Lung (tissue), 12 donors: ENCODE measurements around the gene AHRR. TPM values are rescaled to one million over a fixed set of nuclear protein-coding genes. Genes with fewer than 3 reads are reported as not detected.

ENCODE experiments used
- ATAC-seq: fragments of 200-7000 bp; cut with Tn5 transposase; one replicate; pipeline ENCODE4 v1.9.1; 2020; ENCODE audit warnings: moderate number of reproducible peaks; ENCODE audit not compliant: insufficient read depth, low FRiP score
- DNase-seq, 3 donors: peaks; one replicate each; pipeline ENCODE4 v3.0.0-alpha.2; 2013 to 2017
- H3K27ac ChIP-seq, 2 donors: one replicate each; pipeline ENCODE4 v1.5.1; 2013; ENCODE audit warnings: mild to moderate bottlenecking in 2 of 2, moderate library complexity in 2 of 2, control low read depth in 1 of 2, inconsistent platforms in 1 of 2, low read depth in 1 of 2, low read length in 1 of 2
- H3K27me3 ChIP-seq, 3 donors: one replicate each; pipeline ENCODE4 v1.5.1; 2013; ENCODE audit warnings: low read length in 2 of 3; ENCODE audit not compliant: control insufficient read depth in 3 of 3, insufficient read depth in 3 of 3
- H3K36me3 ChIP-seq, 4 donors: one replicate each; pipeline ENCODE4 v1.5.1; 2013; ENCODE audit warnings: low read length in 4 of 4, mild to moderate bottlenecking in 1 of 4, moderate library complexity in 1 of 4; ENCODE audit not compliant: control insufficient read depth in 4 of 4, insufficient read depth in 4 of 4
- H3K4me1 ChIP-seq, 5 donors: one replicate each; pipeline ENCODE4 v1.5.1; 2013; ENCODE audit warnings: low read length in 5 of 5, mild to moderate bottlenecking in 2 of 5, moderate library complexity in 1 of 5; ENCODE audit not compliant: control insufficient read depth in 5 of 5, insufficient read depth in 5 of 5
- H3K4me3 ChIP-seq: one replicate; pipeline ENCODE4 v1.5.1; 2013; ENCODE audit warnings: mild to moderate bottlenecking, control low read depth, moderate library complexity
- H3K9ac ChIP-seq, 2 donors: one replicate each; pipeline ENCODE4 v1.5.1; 2013; ENCODE audit warnings: low read length in 2 of 2, control low read depth in 1 of 2; ENCODE audit not compliant: insufficient read depth in 1 of 2
- H3K9me3 ChIP-seq, 4 donors: one replicate each; pipeline ENCODE4 v1.5.1; 2013; ENCODE audit warnings: low read length in 3 of 4, mild to moderate bottlenecking in 1 of 4, moderate library complexity in 1 of 4; ENCODE audit not compliant: control insufficient read depth in 4 of 4, insufficient read depth in 3 of 4
- CTCF ChIP-seq: IDR thresholded peaks from 2 replicates; pipeline ENCODE4 v1.5.1; 2012; ENCODE audit warnings: mild to moderate bottlenecking; ENCODE audit errors: control extremely low read depth, extremely low read depth
- WGBS, 2 donors: extraction: QIAGEN DNeasy Blood & Tissue Kit; methylation state at CpG; one replicate each; pipeline ENCODE4 v1.1.7; 2013; 5-methylcytosine and 5-hydroxymethylcytosine counted together
- polyA plus RNA-seq, 2 donors: library from polyadenylated mRNA; stranded (reverse); fragments of 200-250 nt; gene quantifications; one replicate each; pipeline ENCODE4 v1.2.1, GENCODE V29; 2013
- total RNA-seq, 2 donors: library from RNA; depleted of rRNA in 1 of 2; stranded (reverse); fragments of >200 nt in 1 of 2; gene quantifications; one replicate each; pipeline ENCODE4 v1.2.1, GENCODE V29; 2014 to 2021
- donor health status: control.
- donor health status: control.
- donor health status: Bipolar disorder and iron deficiency.
- donor health status: healthy.
- donor health status: DM: yes; HTN: yes; CAD: no.

Gene AHRR
- total and polyA plus RNA-seq, 4 donors, result 0.63 to 8.8 (median 2.8) TPM

GRCh38 chr5:306011-306805, 15.3 kb upstream of the AHRR start:
- DNase-seq, result no peak
- no peaks in the 10 kb centered on the region for H3K9me3 ChIP-seq
- H3K27me3 ChIP-seq, result no peaks in the 10 kb centered on the region
- 95 to 96% methylated on average over 28 of the region's 28 CpGs for WGBS, 2 donors
- no peak for ATAC-seq
- no peak overlapping the region for H3K4me3 ChIP-seq
- H3K27ac ChIP-seq, result no peak overlapping the region
- H3K4me1 ChIP-seq, result peaks cover 0 to 15% (median 0%) of the 10 kb centered on the region in 5 donors
- no peak for TF ChIP-seq CTCF
- H3K9ac ChIP-seq, result no peak overlapping the region
- peaks cover 0 to 34% (median 5%) of the 10 kb centered on the region in 4 donors for H3K36me3 ChIP-seq

GRCh38 chr5:307306-307705, 14.2 kb upstream of the AHRR start:
- Histone ChIP-seq H3K4me1 (peaks cover 0 to 10% (median 0%) of the 10 kb centered on the region in 5 donors), H3K36me3 (peaks cover 0 to 35% (median 6%) of the 10 kb centered on the region in 4 donors), H3K9me3 (no peaks in the 10 kb centered on the region), H3K27ac (no peak overlapping the region), H3K4me3 (no peak overlapping the region), H3K9ac (no peak overlapping the region), H3K27me3 (no peaks in the 10 kb centered on the region)
- no peak for TF ChIP-seq CTCF
- DNase-seq (no peak), ATAC-seq (no peak)
- WGBS, 2 donors, result 93 to 94% methylated on average over 24 to 26 of the region's 26 CpGs

- DNase-seq (no peak), ATAC-seq (no peak)
- H3K9ac ChIP-seq, result no peak overlapping the region
- H3K4me3 ChIP-seq, result no peak overlapping the region
- peaks cover 0 to 37% (median 6%) of the 10 kb centered on the region in 4 donors for H3K36me3 ChIP-seq
- H3K27ac ChIP-seq, result no peak overlapping the region
- TF ChIP-seq CTCF, result no peak
- peaks cover 0 to 6% (median 0%) of the 10 kb centered on the region in 5 donors for H3K4me1 ChIP-seq
- no peaks in the 10 kb centered on the region for H3K9me3 ChIP-seq
- no peaks in the 10 kb centered on the region for H3K27me3 ChIP-seq
- WGBS, 2 donors, result 90% methylated on average over 27 of the region's 27 CpGs
These were observed 13.5 kb upstream of the AHRR start for GRCh38 chr5:307794-308579.
